MG63 (cell line): ENCODE data around the gene TBC1D1. TPM values are rescaled to one million over a fixed set of nuclear protein-coding genes. Genes with fewer than 3 reads are reported as not detected.
A peak's percentile ranks its signal among the peaks of the same experiment; 100 is the strongest.
"Not testable (repeated sequence)": the region's sequence is repeated elsewhere in the genome, so short reads cannot be mapped to it uniquely, and the experiment has no call there.

Source experiments
- DNase-seq: peaks from one replicate; pipeline ENCODE4 v3.0.0-alpha.2; 2020
- H3K27me3 ChIP-seq: fragments of 250-450 bp; sonication (Bioruptor Pico); 2 replicates; pipeline ENCODE4 v1.5.1; 2020; ENCODE audit warnings: mild to moderate bottlenecking, moderate library complexity
- H3K36me3 ChIP-seq: fragments of 250-450 bp; sonication (Bioruptor Pico); 2 replicates; pipeline ENCODE4 v1.5.1; 2020; ENCODE audit warnings: mild to moderate bottlenecking, moderate library complexity
- H3K4me3 ChIP-seq: fragments of 250-450 bp; sonication (Bioruptor Pico); 2 replicates; pipeline ENCODE4 v1.5.1; 2020; ENCODE audit warnings: mild to moderate bottlenecking, moderate library complexity
- H3K9me3 ChIP-seq: fragments of 250-450 bp; sonication (Bioruptor Pico); 2 replicates; pipeline ENCODE4 v1.5.1; 2020; ENCODE audit warnings: mild to moderate bottlenecking, moderate library complexity
- total RNA-seq: library from RNA; depleted of rRNA; stranded (reverse); fragments of >200 nt; shearing (Covaris generic); gene quantifications from 2 replicates; pipeline ENCODE4 v1.2.3, GENCODE V29; 2014; ENCODE audit warnings: low replicate concordance

Gene TBC1D1
- total RNA-seq, 1 experiment from 2014 or later, result 15.5 TPM

DNA sequence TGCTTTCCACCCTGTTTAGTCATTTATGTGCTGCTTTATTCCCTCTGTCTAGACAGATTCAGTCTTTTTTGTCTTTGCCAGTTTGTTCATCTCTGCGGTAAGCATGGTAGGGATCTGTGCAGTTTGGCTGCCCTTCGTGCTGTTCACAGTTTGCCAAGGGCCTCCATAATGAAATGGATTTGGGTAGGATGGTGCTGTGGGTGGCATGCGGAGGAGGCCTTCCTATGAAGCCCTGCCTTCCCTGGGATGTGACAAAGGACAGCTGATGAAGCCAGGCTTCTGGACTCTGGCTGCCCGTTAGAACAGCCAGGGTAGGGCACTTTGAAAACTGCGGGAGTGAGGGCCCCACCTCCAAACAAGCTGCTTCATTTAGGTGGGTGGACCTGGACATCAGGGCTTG lies 116.8 kb downstream of the TBC1D1 start:
- no peak overlapping the region for H3K4me3 ChIP-seq
- DNase-seq, result no peak
- H3K27me3 ChIP-seq, result no peaks in the 10 kb centered on the region
- no peaks in the 10 kb centered on the region for H3K9me3 ChIP-seq
- no peaks in the 10 kb centered on the region for H3K36me3 ChIP-seq

DNA sequence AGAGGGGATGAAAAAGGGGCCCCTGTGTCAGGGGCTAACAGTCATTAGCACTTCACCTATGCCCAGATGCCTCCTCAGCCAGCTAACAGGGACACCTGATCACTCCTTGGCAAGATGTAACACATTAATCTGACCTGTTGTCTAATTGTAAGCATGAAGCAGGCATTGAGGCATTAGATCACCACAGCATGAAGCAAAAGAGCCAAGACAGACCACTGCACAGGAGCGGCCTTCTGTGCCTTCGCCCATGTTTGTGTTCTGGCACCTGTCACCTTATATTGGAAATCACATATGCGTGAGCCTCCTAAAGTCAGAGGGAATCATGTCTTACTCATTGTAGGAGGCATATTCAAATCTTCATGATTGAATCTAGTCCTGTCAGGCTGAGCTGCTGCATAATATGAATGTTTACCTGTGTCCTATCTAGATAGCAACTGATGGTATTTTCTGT lies 117.7 kb downstream of the TBC1D1 start:
- DNase-seq, result no peak
- Histone ChIP-seq H3K27me3 (no peaks in the 10 kb centered on the region), H3K36me3 (no peaks in the 10 kb centered on the region), H3K9me3 (no peaks in the 10 kb centered on the region), H3K4me3 (no peak overlapping the region)

DNA sequence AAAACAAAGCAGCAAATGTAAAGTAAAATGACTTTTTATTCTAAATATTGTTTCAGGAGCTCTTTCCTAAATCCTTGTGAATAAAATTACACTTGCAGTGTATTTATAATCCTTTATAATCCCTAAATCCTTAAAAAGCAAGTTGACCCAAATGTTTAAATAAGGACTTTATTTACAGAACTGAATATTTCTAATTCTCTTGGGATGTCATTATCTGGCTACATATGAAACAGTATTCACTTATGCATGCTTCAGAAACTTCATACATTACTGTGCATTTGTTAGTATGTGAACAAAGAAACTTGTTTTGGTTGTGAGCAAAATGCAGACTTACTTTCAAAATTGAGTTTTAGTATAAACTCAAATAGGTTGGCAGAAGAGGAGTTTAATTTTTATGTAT lies 118.5 kb downstream of the TBC1D1 start:
- Histone ChIP-seq H3K36me3 (no peaks in the 10 kb centered on the region), H3K9me3 (no peaks in the 10 kb centered on the region), H3K4me3 (no peak overlapping the region), H3K27me3 (no peaks in the 10 kb centered on the region)
- no peak for DNase-seq

DNA sequence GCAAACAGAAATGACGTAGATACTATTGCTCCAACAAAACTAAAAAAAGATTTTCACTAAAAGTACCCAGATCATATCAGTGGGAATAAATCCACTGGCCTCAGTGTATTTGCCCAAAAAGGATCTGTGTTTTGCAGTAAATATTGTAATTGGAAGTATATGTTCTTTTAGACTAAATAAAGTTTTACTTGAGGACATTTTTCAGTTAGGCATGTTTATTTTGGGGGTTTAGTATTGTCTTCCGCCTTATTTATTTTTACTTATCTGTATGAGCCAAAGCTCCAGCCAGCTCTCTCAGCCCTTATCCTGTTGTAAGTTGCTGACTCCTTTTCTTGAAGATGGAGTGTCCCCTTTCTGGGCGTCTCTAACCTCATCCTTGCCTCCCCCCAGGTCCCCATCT lies 119.1 kb downstream of the TBC1D1 start:
- H3K36me3 ChIP-seq, result no peaks in the 10 kb centered on the region
- DNase-seq, result no peak
- no peaks in the 10 kb centered on the region for H3K27me3 ChIP-seq
- no peak overlapping the region for H3K4me3 ChIP-seq
- no peaks in the 10 kb centered on the region for H3K9me3 ChIP-seq

DNA sequence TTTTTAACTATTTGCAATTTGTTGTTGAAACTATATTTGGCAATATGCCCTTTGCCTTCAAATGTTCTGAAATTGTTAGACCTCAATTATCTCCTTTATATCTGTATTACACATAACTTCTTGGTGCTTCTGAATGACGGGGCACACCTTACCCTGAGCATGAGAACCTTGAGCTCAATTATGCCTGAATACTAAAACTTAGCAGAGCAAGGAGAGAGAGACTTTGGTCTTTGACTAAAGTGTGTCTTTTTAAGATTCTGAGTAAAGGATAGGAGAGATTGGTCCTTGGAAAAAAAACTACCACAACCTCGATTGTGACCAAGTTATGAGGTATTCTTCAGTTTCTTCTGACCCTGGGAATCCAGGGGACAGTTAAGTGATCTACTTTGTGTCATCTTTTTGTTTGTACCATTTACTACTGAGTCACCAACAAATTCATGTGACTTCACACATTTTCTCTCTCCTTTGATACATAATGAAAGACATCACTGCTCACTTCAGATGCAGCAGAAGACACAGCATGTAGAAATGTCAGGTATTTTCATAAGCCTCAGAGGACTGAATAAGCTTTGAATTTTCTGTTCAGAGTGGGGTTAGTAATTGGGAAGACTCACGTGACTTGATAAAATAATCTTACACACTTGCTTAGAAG lies 120.8 kb downstream of the TBC1D1 start:
- Histone ChIP-seq H3K36me3 (no peaks in the 10 kb centered on the region), H3K4me3 (no peak overlapping the region), H3K9me3 (no peaks in the 10 kb centered on the region), H3K27me3 (no peaks in the 10 kb centered on the region)
- DNase-seq, result no peak

DNA sequence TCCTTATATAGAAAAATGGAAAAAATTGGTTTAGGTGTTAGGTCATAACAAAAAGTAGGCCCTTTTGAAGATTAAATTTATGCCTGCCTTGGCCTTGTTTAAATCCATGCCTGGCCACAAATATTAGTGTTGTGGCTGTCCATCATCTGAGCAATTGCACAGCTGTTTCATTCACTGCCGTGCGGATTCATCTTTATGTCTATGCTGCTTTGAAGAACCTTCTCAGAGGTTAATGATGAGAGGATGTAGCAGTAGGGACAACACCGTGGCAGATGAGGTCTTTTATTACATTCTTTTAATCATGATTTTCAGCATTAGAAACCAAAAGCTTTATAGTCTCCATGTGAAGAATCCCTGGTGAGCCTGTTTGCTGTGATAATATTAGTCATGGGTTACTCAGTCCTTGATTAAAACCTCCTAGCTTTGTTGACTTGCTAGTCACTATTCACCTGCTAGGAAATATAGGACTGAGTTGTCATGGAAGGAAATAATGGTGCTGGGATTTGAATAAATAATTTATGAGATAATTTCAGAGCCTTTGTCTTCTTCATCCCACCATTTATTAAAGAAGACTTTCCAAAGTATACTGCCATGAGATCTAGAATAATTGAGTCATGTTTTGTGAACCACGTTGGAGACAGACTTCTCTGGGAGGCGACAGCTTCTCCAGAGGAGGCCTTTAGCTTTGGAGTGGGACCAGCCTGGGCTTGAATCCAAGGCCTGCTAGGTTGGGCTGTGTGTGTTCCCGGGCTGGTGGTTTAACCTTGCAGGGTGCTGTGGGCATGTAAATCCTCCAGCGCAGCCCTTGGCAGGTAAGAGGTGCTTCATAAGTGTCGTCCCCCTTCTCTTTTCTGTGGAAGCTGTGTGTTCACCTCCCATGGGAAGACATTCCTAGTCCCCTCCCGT lies 122.8 kb downstream of the TBC1D1 start:
- H3K27me3 ChIP-seq, result no peaks in the 10 kb centered on the region
- DNase-seq, result peak; percentile 72

DNA sequence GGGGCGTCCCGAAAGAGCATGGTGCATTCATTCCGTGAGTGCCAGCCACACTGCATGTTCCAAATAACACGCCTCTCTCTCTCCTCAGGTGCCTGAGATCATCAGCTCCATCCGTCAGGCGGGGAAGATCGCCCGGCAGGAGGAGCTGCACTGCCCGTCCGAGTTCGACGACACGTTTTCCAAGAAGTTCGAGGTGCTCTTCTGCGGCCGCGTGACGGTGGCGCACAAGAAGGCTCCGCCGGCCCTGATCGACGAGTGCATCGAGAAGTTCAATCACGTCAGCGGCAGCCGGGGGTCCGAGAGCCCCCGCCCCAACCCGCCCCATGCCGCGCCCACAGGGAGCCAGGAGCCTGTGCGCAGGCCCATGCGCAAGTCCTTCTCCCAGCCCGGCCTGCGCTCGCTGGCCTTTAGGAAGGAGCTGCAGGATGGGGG lies 123.6 kb downstream of the TBC1D1 start:
- H3K9me3 ChIP-seq, result no peaks in the 10 kb centered on the region
- no peaks in the 10 kb centered on the region for H3K36me3 ChIP-seq
- no peak overlapping the region for H3K4me3 ChIP-seq
- no peaks in the 10 kb centered on the region for H3K27me3 ChIP-seq
- DNase-seq, result no peak

More for the DNA sequence above, 122.8 kb downstream of the TBC1D1 start:
- Histone ChIP-seq H3K4me3 (no peak overlapping the region), H3K36me3 (no peaks in the 10 kb centered on the region), H3K9me3 (no peaks in the 10 kb centered on the region)

DNA sequence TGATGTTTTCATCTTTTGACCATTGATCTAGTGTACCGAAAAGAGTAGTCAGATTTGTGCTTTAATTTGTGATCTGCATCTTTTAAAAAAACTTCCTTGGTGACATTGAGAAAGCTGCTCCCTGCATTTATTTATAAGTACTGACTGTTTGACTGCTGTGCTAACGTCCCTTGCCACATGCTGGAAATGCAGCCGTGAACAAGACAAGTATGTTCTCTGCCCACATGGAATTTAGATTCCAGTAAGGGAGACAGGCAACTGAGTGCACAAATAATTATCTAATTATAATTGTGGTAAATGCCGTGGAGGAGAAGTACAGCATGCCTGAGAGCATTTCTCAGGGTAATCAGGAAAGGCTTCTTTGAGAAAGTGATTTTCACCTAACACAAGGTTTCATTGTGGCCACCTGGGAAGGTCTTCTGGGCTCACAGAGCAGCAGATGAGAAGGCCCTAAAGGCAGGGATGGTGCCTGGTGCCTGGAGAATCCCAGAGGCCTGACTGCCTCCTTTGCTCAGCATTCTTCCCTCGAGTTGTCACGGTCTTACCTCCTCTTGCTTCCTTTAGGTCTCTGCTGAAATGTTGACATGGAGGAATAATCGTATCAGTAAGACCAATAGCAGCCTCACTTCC lies 125.1 kb downstream of the TBC1D1 start:
- Histone ChIP-seq H3K36me3 (no peaks in the 10 kb centered on the region), H3K27me3 (no peaks in the 10 kb centered on the region)
- DNase-seq, result no peak

DNA sequence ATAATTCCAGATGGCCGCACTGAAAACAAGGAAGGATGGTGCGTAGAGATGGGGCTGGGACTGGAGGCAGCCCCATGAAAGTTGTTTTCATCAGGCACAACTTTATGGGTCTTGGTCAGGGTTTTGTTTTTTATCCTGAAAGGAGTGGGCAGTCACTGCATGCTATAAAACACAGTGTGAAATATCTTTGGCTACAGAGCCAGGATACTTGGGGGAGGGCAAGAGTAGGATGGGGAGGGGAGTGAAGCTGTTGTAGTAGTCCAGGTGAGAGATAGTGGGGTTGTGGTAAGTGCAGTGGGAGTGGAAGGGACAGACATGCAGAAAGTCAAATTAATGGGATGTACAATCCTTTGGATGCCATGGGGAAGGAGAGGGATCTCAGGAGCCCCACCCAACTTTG lies 125.8 kb downstream of the TBC1D1 start:
- no peak for DNase-seq
- H3K27me3 ChIP-seq, result no peaks in the 10 kb centered on the region
- no peaks in the 10 kb centered on the region for H3K9me3 ChIP-seq
- H3K36me3 ChIP-seq, result no peaks in the 10 kb centered on the region
- H3K4me3 ChIP-seq, result no peak overlapping the region

More for the DNA sequence above, 125.1 kb downstream of the TBC1D1 start:
- Histone ChIP-seq H3K9me3 (no peaks in the 10 kb centered on the region), H3K4me3 (no peak overlapping the region)

DNA sequence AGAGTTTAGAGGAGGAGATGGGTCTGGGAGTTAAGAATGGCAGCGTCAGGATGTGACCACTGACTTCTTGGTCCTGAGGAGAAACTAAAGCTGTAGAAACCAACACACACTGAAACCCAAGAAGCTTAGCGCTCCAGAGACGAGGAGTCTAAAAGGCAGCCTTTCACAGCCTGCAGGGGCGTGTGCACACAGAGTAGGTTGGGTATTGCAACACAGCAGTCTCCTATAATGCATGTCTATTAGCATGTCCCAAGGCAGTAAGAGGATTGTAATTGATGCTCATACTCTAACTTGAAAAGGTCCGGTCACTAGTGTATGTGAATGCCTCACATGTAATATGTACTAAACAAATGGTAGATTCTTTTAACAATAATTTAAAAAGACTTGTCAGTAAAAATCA lies 126.7 kb downstream of the TBC1D1 start:
- H3K27me3 ChIP-seq, result no peaks in the 10 kb centered on the region
- H3K4me3 ChIP-seq, result no peak overlapping the region
- H3K36me3 ChIP-seq, result no peaks in the 10 kb centered on the region
- no peak for DNase-seq
- no peaks in the 10 kb centered on the region for H3K9me3 ChIP-seq

DNA sequence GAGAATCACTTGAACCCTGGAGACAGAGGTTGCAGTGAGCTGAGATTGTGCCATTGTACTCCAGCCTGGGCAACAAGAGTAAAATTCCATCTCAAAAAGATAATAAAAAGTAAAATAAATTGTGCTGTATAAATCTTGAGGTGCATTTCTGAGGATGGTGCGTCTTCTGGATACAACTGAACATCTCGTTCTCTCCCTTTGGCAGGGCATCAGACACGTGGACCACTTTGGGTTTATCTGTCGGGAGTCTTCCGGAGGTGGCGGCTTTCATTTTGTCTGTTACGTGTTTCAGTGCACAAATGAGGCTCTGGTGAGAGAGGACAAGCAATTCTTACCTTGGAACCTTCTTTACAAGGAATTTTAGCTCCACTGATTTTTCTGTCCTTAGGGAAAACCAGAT lies 129.5 kb downstream of the TBC1D1 start:
- DNase-seq, result no peak
- no peaks in the 10 kb centered on the region for H3K36me3 ChIP-seq

DNA sequence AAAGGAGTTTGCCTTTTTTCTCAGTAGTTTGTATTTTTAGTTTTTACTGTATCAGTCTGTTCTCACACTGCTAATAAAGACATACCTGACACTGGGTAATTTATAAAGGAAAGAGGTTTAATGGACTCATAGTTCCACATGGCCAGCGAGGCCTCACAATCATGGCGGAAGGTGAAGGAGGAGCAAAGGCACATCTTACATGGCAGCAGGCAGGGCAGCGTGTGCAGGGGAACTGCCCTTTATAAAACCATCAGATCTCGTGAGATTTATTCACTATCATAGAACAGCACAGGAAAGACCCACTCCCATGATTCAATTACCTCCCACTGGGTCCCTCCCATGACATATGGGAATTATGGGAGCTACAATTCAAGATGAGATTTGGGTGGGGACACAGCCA lies 130.1 kb downstream of the TBC1D1 start:
- not testable (repeated sequence) for DNase-seq, H3K27me3 ChIP-seq, H3K9me3 ChIP-seq, H3K36me3 ChIP-seq, H3K4me3 ChIP-seq

More for the DNA sequence above, 129.5 kb downstream of the TBC1D1 start:
- H3K4me3 ChIP-seq, result no peak overlapping the region
- no peaks in the 10 kb centered on the region for H3K9me3 ChIP-seq
- no peaks in the 10 kb centered on the region for H3K27me3 ChIP-seq

DNA sequence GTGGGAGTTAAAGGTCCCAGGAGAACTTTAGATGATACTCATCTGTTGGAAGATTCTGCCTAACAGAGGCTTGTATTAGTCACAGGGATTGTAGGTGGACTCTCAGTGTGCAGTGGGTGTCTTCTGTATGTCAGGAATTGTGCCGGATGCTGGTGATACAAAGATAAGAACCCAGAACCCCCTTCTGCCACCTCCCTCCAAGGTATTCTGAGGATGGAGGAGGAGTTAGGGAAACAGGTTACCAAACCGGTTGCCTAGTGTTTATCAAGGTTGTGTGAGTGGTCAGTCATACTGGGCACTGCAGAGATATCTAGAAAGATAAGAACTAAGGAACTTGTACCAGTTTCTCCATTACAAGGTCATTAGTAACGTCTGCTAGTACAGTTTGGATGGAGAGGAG lies 130.9 kb downstream of the TBC1D1 start:
- H3K4me3 ChIP-seq, result no peak overlapping the region
- no peak for DNase-seq

DNA sequence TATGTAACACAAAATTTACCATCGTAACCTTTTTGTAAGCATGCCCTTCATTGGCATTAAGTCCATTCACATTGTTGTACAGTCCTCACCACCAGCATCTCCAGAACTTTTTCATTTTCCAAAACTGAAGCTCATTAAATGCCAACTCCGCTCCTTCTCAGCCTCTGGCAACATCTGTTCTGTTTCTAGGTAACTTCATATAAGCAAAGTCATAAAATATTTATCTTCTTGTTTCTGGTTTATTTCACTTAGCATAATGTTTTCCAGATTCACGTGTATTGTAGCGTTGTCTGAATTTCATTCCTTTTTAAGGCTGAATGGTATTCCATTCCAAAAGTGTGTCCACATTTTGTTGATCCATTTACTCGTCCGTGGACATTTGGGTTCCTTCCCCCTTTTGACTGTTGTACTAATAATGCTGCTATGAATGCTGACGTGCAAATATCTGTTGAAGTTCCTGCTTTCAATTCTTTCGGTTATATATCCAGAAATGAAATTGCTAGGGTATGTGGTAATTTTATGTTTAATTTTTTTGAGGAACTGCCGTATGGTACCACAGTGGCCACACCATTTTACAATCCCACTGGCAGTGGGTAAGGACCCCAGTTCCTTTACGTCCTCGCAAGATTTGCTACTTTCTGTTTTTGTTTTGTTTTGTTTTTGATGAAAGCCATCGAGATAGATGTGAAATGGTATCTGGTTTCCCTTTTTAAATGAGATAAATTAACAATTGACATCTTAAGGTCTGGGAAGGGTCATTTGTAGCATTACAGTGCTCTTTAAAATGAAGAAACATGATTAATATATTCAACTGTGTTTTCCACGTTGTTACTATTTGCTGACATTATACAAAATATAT lies 132.7 kb downstream of the TBC1D1 start:
- no peak for DNase-seq
- Histone ChIP-seq H3K36me3 (no peaks in the 10 kb centered on the region), H3K27me3 (no peaks in the 10 kb centered on the region), H3K9me3 (no peaks in the 10 kb centered on the region), H3K4me3 (no peak overlapping the region)

More for the DNA sequence above, 130.9 kb downstream of the TBC1D1 start:
- Histone ChIP-seq H3K27me3 (no peaks in the 10 kb centered on the region), H3K9me3 (no peaks in the 10 kb centered on the region), H3K36me3 (no peaks in the 10 kb centered on the region)

DNA sequence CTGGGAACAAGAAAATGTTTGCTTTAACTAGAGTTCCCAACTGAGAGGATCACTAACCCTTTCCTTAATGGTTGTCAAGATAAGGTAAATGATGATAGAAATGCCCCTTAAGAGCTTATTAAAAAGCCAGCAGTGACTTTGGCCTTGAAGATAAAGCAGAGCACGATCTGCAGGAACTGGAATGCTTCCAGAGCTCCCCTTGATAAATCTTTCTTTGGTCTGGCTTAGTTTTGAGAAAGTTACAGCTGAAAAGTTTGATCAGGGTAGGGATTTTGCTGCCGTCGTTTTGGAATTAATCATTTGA lies 133.3 kb downstream of the TBC1D1 start:
- no peaks in the 10 kb centered on the region for H3K9me3 ChIP-seq
- no peak for DNase-seq
- no peak overlapping the region for H3K4me3 ChIP-seq
- no peaks in the 10 kb centered on the region for H3K36me3 ChIP-seq
- no peaks in the 10 kb centered on the region for H3K27me3 ChIP-seq

DNA sequence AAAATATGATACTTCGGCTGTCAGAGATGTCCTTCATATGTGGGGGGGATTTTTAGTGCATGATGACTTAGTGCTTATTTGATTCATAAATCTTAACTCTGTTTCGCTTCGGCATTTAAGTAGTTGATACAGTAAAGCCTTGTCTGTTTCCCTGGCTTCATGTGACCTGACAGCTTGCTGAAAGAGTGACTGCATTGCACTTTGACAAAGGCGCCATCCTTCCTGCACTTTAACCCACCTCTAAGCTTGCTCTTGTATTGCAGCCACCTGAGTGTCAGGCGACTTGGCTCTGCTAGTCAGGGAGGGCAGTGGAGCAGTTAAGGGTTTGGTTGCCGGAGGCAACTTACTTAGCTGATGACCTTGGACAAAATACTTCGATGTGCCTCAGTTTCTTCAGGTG lies 134.8 kb downstream of the TBC1D1 start:
- Histone ChIP-seq H3K36me3 (no peaks in the 10 kb centered on the region), H3K4me3 (no peak overlapping the region), H3K27me3 (no peaks in the 10 kb centered on the region), H3K9me3 (no peaks in the 10 kb centered on the region)
- DNase-seq, result no peak
